ENCODE results near the gene FGF7. TPM values are rescaled to one million over a fixed set of nuclear protein-coding genes. Genes with fewer than 3 reads are reported as not detected.

FGF7 gene
- total RNA-seq, 2 donors from 2014 or later = 9.9 to 18.5 TPM

DNA sequence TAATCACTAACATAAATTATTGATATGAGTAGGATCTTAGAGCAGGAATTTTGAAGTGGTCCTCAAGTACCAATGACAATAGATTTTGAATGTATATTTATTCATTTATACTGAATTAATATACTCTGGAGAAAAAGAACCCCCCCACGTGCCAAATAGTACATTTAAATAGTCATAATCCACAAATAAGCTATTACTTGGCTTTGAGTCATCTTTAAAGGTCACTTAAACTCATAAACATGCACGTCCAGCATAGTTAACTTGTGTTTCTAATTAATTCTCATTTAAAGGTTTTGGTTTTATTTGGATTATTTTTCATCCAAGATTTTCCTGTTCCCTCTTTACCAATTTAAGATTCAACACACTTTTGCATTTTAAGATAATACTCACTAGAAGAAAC lies 35.1 kb downstream of the FGF7 start:
- H3K27me3 ChIP-seq = no peaks in the 10 kb centered on the region
- DNase-seq (no peak), ATAC-seq (no peak)
- H3K4me1 ChIP-seq = no peaks in the 10 kb centered on the region
- H3K36me3 ChIP-seq (replicated peaks in 1 of 2; ENCODE audit: insufficient read depth in 1 of 2, low read depth in 2 of 2) = no peaks in the 10 kb centered on the region
- no peak for TF ChIP-seq POLR2A (IDR thresholded peaks at IDR 0.05)
- TF ChIP-seq, protein P1, sequence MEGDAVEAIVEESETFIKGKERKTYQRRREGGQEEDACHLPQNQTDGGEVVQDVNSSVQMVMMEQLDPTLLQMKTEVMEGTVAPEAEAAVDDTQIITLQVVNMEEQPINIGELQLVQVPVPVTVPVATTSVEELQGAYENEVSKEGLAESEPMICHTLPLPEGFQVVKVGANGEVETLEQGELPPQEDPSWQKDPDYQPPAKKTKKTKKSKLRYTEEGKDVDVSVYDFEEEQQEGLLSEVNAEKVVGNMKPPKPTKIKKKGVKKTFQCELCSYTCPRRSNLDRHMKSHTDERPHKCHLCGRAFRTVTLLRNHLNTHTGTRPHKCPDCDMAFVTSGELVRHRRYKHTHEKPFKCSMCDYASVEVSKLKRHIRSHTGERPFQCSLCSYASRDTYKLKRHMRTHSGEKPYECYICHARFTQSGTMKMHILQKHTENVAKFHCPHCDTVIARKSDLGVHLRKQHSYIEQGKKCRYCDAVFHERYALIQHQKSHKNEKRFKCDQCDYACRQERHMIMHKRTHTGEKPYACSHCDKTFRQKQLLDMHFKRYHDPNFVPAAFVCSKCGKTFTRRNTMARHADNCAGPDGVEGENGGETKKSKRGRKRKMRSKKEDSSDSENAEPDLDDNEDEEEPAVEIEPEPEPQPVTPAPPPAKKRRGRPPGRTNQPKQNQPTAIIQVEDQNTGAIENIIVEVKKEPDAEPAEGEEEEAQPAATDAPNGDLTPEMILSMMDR (IDR thresholded peaks at IDR 0.05) = no peak
- intact Hi-C loops (cut with DNase I) = no loop called here
- no peak overlapping the region for H3K27ac ChIP-seq
- WGBS, 2 donors = 43 to 47% methylated on average over 2 of the region's 2 CpGs
- no peak overlapping the region for H3K4me3 ChIP-seq
- H3K9me3 ChIP-seq = no peaks in the 10 kb centered on the region

DNA sequence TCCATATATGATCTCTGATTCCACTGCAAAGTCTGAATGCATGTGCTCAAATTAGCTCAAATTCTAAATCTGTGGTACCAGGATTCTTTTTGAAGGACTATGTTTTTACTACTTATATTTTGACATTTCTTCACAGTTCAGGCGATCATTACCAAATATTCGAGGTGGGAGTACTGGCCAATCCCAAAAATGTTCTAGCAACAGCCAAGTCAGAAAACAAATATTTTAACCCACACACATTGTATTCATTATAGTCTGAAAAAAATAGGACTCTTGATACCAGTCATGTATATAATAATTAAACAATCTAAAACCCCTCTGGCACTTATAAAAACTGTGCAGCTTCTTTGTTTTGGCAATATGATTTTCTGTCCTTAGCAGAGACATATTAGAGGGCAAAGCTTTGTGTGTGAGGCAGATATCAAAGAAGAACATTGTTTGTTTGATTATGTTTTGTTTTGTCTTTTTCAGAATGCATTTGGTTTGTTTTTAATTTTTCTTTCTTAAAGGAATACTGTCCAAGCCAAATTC lies 37.4 kb downstream of the FGF7 start:
- intact Hi-C loops (cut with DNase I) = no loop called here
- TF ChIP-seq, protein P1 (IDR thresholded peaks at IDR 0.05) = no peak
- TF ChIP-seq POLR2A (IDR thresholded peaks at IDR 0.05) = no peak
- no peaks in the 10 kb centered on the region for H3K27me3 ChIP-seq
- no peak overlapping the region for H3K27ac ChIP-seq
- H3K4me1 ChIP-seq = peaks cover 6% of the 10 kb centered on the region
- no peak overlapping the region for H3K4me3 ChIP-seq
- H3K9me3 ChIP-seq = no peaks in the 10 kb centered on the region
- H3K36me3 ChIP-seq (replicated peaks in 1 of 2; ENCODE audit: insufficient read depth in 1 of 2, low read depth in 2 of 2) = no peaks in the 10 kb centered on the region
- DNase-seq (no peak), ATAC-seq (no peak)
- 79 to 81% methylated on average over 2 of the region's 2 CpGs for WGBS, 2 donors

DNA sequence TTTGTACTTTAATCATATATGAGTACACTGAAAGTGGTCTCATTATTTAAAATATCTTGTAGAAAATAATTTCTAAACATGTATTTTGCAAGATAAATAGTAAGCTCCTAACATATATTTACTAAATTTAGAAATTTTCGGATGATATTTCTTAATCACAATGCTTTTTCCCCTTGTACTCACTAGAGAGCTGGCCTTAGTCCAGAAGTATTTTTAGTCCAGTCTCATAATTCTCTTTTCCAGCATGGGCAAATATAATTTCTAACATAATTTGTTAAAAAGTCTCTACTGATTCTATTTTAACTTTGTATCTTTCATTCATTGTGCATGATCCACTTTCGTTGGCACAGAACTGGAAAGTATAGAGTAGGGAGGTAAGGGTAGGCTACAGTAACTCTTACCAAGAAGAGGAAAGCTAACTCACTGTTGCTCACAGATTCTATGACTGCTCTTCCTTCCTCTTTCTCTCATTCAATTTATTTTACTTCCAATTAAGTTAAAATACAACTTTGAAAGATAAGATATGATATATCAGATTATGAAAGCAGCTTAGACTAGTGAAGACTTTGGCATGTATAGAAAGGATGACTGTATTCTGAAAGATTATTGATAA lies 39.3 kb downstream of the FGF7 start:
- no peaks in the 10 kb centered on the region for H3K9me3 ChIP-seq
- WGBS, 2 donors = 55 to 68% methylated on average over 2 of the region's 2 CpGs
- no peak overlapping the region for H3K27ac ChIP-seq
- H3K4me1 ChIP-seq = peaks cover 6% of the 10 kb centered on the region
- no peaks in the 10 kb centered on the region for H3K27me3 ChIP-seq
- H3K36me3 ChIP-seq (replicated peaks in 1 of 2; ENCODE audit: insufficient read depth in 1 of 2, low read depth in 2 of 2) = no peaks in the 10 kb centered on the region
- intact Hi-C loops (cut with DNase I) = no loop called here
- TF ChIP-seq POLR2A (IDR thresholded peaks at IDR 0.05) = no peak
- ATAC-seq (no peak), DNase-seq (no peak)
- no peak overlapping the region for H3K4me3 ChIP-seq

DNA sequence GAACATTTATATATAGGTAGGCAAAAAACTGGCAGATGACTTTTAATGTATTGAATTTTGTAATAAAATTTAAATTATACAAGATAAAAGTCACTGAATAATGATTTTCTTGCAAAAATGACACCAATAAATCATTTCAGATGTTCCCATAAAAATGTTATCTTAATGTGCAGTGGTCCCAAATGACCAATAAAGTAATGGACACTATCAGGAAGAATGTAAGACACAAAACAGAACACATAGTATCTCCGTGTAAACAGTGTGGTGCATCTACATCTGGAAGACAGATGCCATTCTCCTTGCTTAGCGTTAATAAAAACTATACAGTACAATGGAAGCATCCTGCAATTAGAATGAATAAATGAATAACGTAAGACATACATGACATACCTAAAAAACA lies 41.5 kb downstream of the FGF7 start:
- Histone ChIP-seq H3K4me1 (peaks cover 6% of the 10 kb centered on the region), H3K4me3 (no peak overlapping the region), H3K27ac (no peak overlapping the region), H3K27me3 (no peaks in the 10 kb centered on the region), H3K36me3 (replicated peaks in 1 of 2; ENCODE audit: insufficient read depth in 1 of 2, low read depth in 2 of 2) (no peaks in the 10 kb centered on the region), H3K9me3 (no peaks in the 10 kb centered on the region)
- intact Hi-C loops (cut with DNase I) = no loop called here
- DNase-seq = no peak
- no peak for TF ChIP-seq POLR2A (IDR thresholded peaks at IDR 0.05)
- TF ChIP-seq, protein P1 (IDR thresholded peaks at IDR 0.05) = no peak
- ATAC-seq = no peak
- 82 to 84% methylated on average over 3 of the region's 3 CpGs for WGBS, 2 donors

DNA sequence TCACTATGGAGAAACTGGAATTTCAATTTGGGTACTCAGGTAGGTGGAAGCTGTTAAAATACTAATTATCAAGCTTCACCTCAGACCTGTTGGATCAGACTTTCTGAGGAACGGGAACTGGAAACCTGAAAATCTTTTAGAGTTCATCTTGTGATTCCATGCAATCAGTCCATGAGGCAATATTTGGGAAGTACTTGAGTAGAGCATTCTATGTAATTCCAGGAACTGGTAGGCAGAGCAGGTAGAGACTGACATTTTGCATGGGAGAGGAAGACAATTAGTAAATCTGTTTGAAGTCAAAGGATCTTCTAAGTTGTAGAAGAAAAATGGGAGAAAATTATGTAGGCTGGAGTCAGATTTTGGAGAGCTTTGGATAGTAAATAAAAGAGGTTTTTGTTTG lies 43.1 kb downstream of the FGF7 start:
- WGBS, 2 donors = 93 to 95% methylated on average over 1 of the region's 1 CpG
- TF ChIP-seq, protein P1 (IDR thresholded peaks at IDR 0.05) = no peak
- TF ChIP-seq POLR2A (IDR thresholded peaks at IDR 0.05) = no peak
- Histone ChIP-seq H3K4me3 (no peak overlapping the region), H3K27me3 (no peaks in the 10 kb centered on the region), H3K9me3 (no peaks in the 10 kb centered on the region), H3K36me3 (replicated peaks in 1 of 2; ENCODE audit: insufficient read depth in 1 of 2, low read depth in 2 of 2) (no peaks in the 10 kb centered on the region), H3K4me1 (peaks cover 6% of the 10 kb centered on the region), H3K27ac (no peak overlapping the region)
- DNase-seq (no peak), ATAC-seq (no peak)
- intact Hi-C loops (cut with DNase I) = no loop called here

All from body of pancreas (tissue), 4 donors.